ENCODE data around the gene COL13A1. TPM values are rescaled to one million over a fixed set of nuclear protein-coding genes. Genes with fewer than 3 reads are reported as not detected.

The COL13A1 gene
- 0.14 to 0.63 TPM (median 0.24 TPM) in 5 replicates for total RNA-seq (2022; extraction: Qiagen RNA extraction)

GRCh38 chr10:69801434-69802315 is at the start of gene COL13A1:
TSS of gene COL13A1 (plus strand) at chr10:69801906. CDS start at chr10:69802424, 518 bp downstream.

Other genes with a start within 250 kb of the COL13A1 start
- not detected in 5 replicates for gene NEUROG3, start 228.5 kb upstream of the COL13A1 start, total RNA-seq (2022; extraction: Qiagen RNA extraction)
- 16.6 to 19.8 TPM (median 18.5 TPM) in 5 replicates for gene FAM241B, start 171.7 kb upstream of the COL13A1 start, total RNA-seq (2022; extraction: Qiagen RNA extraction)